ENCODE measurements around the gene TRIM41. TPM values are rescaled to one million over a fixed set of nuclear protein-coding genes. Genes with fewer than 3 reads are reported as not detected.
A peak's percentile ranks its signal among the peaks of the same experiment; 100 is the strongest.

Gene TRIM41
- total and polyA plus RNA-seq, 2 of the 13 experiments (the other 11 are each of a cell fraction or from before 2014, with no cell fraction given) = 10.2 to 16.7 TPM

- TF ChIP-seq CC2D1A (CRISPR knock-in tag; IDR thresholded peaks at IDR 0.05) (no peak), JUNB (CRISPR knock-in tag; IDR thresholded peaks at IDR 0.05; ENCODE audit: borderline replicate concordance) (0 out of 2 replicates have a peak, but pooled peaks have one; percentile 22), ZNF770 (CRISPR knock-in tag; IDR thresholded peaks at IDR 0.05) (no peak), ZNF570 (CRISPR knock-in tag; IDR thresholded peaks at IDR 0.05; ENCODE audit: borderline replicate concordance) (no peak), ZBTB8A (CRISPR knock-in tag; IDR thresholded peaks at IDR 0.05; ENCODE audit: borderline replicate concordance, low read depth) (no peak), ELF3 (CRISPR knock-in tag; IDR thresholded peaks at IDR 0.05) (no peak), POLR2A (IDR thresholded peaks at IDR 0.05; ENCODE audit: insufficient read depth in 1 of 2, low read depth in 2 of 2, low read length in 2 of 2) (peak; percentile 33 to 63; a peak in 3 of 4 replicates), ZNF550 (CRISPR knock-in tag; IDR thresholded peaks at IDR 0.05; ENCODE audit: borderline replicate concordance) (no peak), NFYC (CRISPR knock-in tag; IDR thresholded peaks at IDR 0.05) (no peak), ZNF496 (CRISPR knock-in tag; IDR thresholded peaks at IDR 0.05; ENCODE audit: insufficient replicate concordance) (no peak), RBM39 (IDR thresholded peaks at IDR 0.05; ENCODE audit: low read depth, low read length, poor library complexity, severe bottlenecking) (no peak), ZNF792 (CRISPR knock-in tag; IDR thresholded peaks at IDR 0.05) (no peak), ZNF597 (CRISPR knock-in tag; IDR thresholded peaks at IDR 0.05) (no peak), HNF4A (CRISPR knock-in tag; IDR thresholded peaks at IDR 0.05) (no peak), RBM22 (optimal IDR thresholded peaks at IDR 0.05; ENCODE audit: low read length) (peak; percentile 99), ZNF12 (CRISPR knock-in tag; IDR thresholded peaks at IDR 0.05) (no peak), NCOR1 (IDR thresholded peaks at IDR 0.05; ENCODE audit: borderline replicate concordance, low read length) (no peak), ZNF530 (CRISPR knock-in tag; IDR thresholded peaks at IDR 0.05; ENCODE audit: low read depth) (no peak)
- TF ChIP-seq, protein P1, sequence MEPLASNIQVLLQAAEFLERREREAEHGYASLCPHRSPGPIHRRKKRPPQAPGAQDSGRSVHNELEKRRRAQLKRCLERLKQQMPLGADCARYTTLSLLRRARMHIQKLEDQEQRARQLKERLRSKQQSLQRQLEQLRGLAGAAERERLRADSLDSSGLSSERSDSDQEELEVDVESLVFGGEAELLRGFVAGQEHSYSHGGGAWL (CRISPR knock-in tag; IDR thresholded peaks at IDR 0.05) = no peak
- TF ChIP-seq, protein P2, sequence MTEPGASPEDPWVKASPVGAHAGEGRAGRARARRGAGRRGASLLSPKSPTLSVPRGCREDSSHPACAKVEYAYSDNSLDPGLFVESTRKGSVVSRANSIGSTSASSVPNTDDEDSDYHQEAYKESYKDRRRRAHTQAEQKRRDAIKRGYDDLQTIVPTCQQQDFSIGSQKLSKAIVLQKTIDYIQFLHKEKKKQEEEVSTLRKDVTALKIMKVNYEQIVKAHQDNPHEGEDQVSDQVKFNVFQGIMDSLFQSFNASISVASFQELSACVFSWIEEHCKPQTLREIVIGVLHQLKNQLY (CRISPR knock-in tag; IDR thresholded peaks at IDR 0.05) = no peak
- TF ChIP-seq, protein P3, sequence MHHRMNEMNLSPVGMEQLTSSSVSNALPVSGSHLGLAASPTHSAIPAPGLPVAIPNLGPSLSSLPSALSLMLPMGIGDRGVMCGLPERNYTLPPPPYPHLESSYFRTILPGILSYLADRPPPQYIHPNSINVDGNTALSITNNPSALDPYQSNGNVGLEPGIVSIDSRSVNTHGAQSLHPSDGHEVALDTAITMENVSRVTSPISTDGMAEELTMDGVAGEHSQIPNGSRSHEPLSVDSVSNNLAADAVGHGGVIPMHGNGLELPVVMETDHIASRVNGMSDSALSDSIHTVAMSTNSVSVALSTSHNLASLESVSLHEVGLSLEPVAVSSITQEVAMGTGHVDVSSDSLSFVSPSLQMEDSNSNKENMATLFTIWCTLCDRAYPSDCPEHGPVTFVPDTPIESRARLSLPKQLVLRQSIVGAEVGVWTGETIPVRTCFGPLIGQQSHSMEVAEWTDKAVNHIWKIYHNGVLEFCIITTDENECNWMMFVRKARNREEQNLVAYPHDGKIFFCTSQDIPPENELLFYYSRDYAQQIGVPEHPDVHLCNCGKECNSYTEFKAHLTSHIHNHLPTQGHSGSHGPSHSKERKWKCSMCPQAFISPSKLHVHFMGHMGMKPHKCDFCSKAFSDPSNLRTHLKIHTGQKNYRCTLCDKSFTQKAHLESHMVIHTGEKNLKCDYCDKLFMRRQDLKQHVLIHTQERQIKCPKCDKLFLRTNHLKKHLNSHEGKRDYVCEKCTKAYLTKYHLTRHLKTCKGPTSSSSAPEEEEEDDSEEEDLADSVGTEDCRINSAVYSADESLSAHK (CRISPR knock-in tag; IDR thresholded peaks at IDR 0.05; ENCODE audit: borderline replicate concordance) = no peak
- TF ChIP-seq, protein P4, sequence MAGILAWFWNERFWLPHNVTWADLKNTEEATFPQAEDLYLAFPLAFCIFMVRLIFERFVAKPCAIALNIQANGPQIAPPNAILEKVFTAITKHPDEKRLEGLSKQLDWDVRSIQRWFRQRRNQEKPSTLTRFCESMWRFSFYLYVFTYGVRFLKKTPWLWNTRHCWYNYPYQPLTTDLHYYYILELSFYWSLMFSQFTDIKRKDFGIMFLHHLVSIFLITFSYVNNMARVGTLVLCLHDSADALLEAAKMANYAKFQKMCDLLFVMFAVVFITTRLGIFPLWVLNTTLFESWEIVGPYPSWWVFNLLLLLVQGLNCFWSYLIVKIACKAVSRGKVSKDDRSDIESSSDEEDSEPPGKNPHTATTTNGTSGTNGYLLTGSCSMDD (CRISPR knock-in tag; IDR thresholded peaks at IDR 0.05) = no peak
These were observed 12.7 kb downstream of the TRIM41 start (continued) for GRCh38 chr5:181235689-181236366.
